ENCODE results near the gene SCAND1.
"Not testable (repeated sequence)": the region's sequence is repeated elsewhere in the genome, so short reads cannot be mapped to it uniquely, and the experiment has no call there.

The SCAND1 gene

DNA sequence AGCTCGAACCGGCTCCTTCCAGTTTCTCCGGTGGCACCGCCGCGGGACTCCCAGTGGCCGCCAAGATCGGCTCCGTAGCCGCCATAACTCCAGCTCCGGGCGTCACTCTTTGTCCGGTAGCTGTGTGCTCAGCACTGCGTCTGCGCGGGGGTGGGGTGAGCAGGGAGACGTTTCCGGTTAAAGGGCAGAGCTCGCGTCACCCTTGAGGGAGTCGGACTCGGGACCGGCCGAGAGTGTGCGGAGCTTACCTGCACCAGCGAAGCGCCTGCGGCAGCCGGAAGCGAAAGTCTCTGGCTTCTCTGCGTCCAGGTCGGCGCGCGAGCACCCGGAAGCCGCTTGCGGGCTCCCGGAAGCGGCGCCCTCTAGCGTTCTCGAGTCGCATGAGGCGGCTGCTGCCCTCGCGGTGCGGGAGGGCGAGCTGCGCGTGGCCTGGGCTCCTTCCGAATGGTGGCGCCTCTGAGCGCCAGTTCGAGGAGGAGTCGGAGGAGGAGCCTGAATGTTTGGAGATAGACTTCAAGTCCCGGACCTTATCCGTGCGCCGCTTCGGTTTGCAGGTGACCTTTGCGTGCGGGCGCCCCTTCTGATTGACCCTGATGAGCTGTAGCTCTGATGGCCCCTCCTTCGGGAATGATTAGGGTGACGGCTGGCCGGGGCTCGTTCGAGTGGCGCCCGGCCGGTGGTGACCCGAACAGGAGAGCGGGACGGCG lies at the start of gene SCAND1:
Gene SCAND1 (minus strand): TSS at position 303 of the 707 bp plus-strand sequence. CDS start 218 bp downstream, at position 85.
- peak; percentile 72 for FAIRE-seq

DNA sequence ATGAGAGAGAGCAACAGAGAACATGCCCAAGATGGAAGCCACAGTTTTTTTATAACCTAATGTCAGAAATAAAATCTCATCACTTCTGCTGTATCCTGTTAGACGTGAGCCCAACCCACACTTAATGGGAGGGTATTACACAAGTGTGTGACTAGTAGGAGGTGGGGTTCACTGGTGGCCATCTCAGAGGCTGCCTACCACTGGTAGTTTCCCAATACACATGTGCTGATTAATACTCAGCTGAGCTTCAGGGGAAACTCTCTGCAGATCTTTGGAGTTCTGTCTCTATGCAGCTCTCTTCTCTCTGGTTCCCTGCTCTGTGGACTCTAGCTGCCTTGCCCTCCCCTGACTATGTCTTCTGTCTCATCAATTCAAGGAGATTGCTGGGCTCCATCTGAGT lies 49.7 kb upstream of the SCAND1 start:
- FAIRE-seq: no peak

DNA sequence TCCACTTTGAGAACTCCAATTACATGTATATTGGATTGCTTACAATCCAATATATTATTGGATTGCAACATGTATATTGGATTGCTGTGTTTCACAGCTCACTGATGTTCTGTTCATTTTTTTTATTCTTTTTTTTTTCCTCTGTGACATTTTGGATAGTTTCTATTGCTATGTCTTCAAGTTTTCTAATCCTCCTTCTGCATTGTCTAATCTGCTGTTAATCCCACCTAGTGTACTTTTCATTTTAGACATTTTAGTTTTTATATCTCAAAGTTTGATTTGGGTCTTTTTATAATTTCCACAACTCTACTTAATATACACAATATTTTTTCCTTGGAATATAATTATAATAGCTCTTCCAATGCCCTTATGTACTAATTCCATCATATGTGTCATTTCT lies 48.6 kb upstream of the SCAND1 start:
- no peak for FAIRE-seq

DNA sequence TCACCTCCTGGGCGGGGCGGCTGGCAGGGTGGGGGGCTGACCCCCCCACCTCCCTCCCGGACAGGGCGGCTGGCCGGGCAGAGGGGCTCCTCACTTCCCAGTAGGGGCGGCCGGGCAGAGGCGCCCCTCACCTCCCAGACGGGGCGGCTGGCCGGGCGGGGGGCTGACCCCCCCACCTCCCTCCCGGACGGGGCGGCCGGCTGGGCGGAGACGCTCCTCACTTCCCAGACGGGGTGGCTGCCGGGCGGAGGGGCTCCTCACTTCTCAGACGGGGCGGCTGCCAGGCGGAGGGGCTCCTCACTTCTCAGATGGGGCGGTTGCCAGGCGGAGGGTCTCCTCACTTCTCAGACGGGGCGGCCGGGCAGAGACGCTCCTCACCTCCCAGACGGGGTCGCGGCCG lies 47.0 kb upstream of the SCAND1 start:
- not testable (repeated sequence) for FAIRE-seq

DNA sequence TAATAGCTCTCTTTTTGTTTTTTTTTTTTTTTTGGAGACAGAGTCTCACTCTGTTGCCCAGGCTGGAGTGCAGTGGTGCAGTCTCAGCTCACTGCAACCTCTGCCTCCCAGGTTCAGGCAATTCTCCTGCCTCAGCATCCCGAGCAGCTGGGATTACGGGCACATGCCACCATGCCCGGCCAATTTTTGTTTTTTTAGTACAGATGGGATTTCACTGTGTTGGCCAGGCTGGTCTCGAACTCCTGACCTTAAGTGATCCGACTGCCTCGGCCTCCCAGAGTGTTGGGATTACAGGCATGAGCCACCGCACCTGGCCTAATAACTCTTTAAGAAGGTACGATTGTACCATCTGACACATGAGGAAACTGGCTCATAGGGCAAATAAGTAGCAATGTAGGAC lies 42.2 kb upstream of the SCAND1 start:
- FAIRE-seq: not testable (repeated sequence)

DNA sequence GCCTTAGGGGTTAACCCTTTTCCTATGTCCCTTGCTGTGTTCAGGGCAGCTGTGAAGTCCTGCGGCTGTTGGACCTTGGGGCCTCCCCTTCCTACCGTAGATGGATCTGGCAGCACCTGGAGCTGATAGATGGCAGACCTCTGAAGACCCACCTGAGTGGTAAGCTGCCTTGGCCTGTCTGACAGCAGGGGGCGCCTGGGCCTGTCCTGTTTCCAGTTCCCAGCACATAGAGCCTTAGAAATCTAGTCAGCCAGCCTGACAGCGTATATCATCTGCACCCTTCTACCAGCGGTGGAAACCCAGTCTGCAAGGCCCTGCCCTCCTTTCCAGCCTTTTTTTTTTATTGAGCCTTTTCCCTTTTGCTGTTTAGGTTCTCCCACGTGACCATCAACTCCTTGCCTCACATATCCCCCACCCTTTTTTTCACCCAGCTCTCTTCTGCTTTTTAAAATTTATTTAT lies 40.7 kb upstream of the SCAND1 start:
- FAIRE-seq: no peak

DNA sequence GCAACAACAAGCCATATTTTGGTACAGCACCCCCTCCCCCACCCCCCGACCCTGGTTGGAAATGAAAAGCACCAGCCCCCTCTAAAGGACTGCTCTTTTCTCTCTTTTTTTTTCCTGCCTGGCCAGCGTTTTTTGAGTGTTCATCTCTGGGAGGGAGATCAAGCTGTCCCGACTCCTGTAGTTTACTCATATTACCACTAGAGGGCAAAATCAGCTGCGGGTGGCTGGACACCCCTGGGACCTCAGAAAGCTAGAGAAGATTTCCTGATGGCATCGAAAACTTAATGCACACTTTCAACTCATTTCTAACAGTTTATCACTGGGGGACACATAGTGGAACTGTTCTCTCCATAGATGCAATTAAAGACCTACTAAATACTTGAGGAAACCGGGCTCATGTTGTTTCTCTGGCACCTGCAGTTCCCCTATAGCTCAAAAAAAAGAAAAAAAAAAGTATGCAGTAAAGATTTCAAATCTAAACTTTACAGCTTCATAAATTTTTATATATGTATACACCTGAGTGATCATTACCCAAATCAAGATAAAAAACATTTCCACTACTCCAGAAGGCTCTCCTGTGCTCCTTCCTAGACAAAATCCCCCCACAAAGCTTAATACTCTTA lies 38.5 kb upstream of the SCAND1 start:
- peak; percentile 39 for FAIRE-seq

DNA sequence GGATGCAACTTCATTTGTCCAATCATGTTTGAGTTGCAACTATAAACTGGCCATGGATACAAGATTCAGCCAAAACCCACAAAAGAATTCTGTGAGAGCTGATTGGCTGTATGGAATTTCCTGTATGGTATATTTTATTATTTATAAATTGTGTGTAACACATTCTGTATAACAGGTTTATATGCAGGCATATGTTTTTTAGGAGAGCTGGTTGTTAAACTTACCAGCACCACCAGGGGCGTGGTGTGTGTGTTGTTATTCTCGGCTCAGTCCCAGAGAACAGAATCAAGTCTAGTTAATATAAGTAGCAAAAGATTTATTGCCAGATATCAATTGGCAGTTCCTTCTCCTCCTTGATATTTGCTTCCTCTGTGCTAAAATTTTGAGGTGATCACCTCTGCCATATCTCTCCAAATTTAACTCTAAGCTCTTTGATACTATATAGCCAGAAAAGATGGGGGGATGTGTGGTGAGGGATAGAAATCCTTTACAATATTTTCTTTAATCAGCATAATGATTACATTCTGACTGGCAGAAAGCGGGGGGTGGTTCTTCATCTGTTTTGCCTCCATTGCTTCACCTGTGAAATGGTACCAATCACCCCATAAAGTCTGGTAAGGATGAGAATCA lies 37.0 kb upstream of the SCAND1 start:
- peak; percentile 49 for FAIRE-seq

DNA sequence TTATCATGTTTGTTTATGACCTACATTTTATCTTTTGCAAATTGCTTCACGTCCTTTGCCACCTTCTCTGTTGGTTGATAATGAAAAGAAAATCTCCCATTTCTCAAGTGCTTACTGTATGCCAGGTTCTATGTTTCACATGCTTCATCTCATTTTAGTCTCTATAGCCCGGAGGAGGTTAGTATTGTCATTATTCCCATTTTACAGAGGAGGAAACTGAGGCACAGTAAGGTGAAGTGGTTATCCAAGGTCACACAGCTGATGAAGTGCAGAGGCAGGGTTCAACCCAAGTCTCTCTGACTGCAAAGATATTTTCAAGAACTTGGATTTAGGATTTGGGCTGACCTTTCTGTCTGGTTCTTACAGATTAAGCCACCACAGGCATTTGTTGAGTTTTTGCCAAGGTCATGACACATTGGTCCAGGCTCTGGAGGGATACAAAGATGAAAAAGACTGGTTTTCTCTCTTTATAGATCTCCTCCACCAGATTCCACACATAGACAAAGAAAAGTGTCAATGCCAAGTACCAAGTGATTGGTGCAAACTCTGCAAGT lies 34.7 kb upstream of the SCAND1 start:
- FAIRE-seq: no peak

DNA sequence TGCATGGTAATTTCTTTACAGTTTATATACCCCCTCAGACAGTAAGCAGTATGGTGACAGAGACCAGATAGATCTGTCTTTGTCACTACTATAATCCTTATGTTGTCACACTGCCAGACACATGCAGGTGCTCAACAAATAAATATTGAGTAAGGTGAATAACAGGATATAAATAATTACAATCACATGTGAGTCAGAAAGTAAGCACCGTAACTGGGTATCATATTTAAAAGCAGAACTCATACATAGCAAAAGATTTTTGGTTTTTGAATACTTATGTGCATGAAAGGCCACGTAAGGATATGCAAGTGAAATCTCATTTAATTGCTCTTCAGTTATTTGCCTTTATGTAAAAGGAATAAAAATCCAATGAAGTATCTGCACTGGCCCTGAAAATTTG lies 31.5 kb upstream of the SCAND1 start:
- no peak for FAIRE-seq

DNA sequence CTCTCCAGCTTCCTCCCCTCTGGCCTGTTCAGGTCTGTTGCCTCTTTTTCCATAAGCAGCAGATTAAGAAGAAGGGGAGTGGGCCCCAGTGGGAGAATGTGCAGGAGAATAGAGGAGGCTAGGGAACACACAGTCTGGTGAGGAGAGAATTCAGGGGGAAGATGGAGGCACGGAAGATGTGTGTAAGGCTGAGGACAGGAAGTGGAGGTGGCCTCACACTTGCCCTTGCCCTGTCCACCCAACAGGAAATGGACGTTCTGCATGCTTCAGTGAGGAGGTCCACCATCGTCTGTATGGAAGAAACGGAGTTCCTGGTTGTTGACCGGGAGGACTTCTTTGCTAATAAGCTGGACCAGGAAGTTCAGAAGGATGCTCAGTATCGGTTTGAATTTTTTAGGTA lies 30.1 kb upstream of the SCAND1 start:
- FAIRE-seq: no peak

DNA sequence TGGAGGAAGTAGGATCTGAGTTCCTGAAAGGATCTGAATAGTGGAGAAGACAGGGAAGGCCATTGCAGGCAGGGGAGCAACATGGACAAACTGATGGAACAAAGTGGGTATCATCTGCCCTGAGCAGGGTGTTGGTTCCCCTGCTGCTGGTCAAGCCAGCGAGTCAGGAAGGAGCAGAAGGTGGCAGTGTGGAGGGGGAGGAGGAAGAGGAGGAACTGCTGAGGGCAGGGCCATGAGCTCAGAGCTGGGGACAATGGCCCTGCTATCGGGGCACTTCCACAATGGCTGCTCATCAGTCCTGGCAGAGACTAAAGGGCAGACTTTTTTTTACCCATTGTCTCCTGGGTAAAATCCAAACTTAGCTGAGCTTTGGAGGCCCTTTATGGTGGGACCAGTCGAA lies 27.7 kb upstream of the SCAND1 start:
- no peak for FAIRE-seq

DNA sequence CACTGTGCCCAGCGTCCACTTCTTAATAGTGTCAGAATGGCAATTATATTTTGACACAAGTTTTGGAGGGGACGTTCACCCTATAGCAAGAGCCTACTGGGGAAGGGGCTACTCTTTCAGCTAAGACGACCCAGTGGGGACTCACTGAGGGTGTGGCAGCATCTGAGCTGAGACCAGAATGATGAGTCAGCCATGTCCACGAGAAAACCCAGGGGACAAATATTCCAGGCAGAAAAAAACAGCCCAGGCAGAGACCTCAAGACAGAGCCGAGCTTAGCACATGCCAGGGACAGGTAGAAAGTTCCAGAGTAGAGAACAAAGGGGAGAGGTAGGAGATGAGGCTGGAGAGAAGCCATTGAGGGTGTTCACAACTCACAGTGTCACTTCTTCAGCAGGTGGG lies 25.2 kb upstream of the SCAND1 start:
- no peak for FAIRE-seq

DNA sequence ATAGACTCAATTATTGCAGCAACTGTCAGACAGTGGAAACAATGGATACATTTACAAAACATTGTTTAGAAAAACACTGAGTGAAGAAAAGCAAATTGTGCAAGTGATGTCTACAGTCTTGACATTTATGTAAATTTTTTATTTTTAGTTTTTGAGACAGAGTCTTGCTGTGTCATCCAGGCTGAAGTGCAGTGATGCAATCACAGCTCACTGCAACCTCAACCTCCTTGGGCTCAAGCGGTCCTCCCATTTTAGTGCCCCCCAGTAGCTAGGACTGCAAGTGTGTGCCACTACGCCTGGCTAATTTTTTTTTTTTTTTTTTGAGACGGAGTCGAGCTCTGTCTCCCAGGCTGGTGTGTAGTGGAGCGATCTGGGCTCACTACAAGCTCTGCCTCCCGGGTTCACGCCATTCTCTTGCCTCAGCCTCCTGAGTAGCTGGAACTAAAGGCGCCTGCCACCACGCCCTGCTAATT lies 23.8 kb upstream of the SCAND1 start:
- FAIRE-seq: no peak

DNA sequence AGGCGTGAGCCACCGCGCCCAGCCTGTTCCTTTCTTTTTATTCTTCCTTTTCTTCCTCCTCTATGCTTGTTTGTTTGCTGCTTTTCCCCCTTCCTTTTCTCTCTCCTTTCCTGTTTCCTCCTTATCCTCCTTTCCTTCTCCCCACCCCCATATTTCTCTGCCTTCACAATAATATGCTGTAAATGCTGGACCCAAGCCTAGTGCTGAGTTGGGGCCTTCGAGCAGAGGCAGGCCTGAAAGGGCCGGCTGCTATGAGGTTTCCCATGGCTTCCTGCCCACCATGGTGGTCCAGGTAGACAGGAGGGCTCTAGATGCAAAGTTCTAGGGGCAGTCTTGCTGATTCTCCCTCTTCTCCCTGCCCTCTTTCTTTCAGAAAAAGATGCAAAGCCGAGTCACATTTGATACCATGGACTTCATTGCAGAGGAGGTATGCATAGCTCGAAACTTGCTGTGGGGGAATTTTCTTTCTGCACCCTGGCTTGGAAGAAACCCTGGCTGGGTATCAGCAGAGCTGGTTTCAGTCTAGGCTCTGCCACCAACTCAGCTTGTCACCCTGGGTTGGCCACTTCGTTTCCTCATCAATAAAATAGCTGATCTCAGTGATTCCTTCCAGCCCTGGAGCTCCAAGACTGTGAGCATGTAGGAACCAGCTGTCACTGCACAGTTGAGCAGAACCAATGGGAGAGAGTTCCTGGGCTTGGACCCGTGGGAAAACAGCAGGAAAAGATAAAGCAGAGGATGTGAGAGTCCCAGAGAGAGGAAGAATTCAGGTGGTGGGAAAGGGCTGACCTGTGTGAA lies 21.5 kb upstream of the SCAND1 start:
- no peak for FAIRE-seq

DNA sequence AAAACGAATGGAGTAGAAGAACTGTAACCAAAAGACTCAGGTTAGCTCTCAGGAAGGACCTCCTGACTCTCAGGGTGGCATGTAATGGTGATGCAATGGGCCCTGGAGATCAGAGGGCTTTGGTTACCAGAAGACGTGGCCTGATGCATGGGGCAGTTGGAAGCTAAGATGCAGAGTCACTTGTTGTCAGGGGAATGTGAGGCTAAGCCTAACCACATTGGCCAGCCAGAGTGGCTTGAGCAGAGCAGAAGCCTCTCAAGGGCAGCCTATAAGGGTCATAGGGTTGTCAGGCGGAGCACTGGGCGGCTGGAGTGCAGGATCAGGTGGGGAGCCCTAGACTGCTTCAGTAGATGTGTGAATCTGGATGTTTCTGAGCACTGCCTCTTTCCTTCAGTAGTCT lies 20.0 kb upstream of the SCAND1 start:
- no peak for FAIRE-seq

DNA sequence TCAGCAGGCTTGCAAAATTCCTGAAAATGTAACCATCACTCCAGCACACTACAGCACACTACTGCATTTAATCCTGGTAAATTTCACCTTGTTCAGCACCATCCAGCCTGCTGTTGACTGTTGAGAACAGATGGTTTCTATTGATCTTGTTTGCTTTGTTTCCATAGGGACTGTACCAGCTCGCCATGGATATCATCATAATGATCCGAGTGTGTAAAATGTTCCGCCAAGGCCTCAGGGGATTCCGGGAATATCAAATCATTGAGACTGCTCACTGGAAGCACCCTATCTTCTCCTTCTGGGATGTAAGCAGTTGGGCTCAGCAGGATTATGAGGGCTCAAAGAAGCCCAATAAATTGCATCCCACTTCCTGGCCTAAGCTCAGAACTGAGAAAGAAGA lies 18.2 kb upstream of the SCAND1 start:
- FAIRE-seq: no peak

DNA sequence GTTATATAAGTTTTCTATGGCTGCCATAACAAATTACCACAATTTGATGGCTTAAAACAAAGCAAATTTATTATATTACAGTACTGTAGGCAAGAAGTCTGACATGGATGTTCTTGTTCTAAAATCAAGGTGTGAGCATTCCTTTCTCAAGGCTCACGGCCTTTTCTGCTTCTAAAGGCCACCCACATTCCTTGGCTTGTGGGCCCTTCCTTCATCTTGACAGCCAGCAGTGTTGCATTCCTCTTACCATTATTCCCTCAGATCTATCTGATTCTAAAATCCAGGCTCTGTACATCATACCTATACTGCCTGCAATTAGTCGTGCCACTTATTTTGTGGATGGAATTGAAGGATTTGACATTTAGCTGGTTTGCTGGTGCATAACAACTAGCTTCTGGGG lies 17.7 kb upstream of the SCAND1 start:
- FAIRE-seq: no peak

DNA sequence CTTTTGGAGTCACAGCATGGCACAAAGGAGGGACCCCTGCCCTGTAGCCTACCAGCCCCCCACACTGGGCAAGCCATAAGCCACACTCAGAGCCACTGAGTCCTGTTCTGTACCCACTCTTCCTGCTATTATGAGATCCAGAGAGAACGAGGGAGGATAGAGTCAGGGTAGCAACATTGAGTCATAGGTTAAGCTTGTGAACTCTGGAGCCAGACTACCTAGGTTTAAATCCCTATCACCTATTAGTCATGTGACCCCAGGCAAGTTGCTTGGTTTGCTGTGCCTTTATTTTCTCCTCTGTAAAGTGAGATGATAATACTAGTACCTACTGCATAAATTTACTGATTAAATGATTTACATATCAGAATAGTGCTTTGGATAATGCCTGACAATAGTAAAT lies 14.6 kb upstream of the SCAND1 start:
- no peak for FAIRE-seq

DNA sequence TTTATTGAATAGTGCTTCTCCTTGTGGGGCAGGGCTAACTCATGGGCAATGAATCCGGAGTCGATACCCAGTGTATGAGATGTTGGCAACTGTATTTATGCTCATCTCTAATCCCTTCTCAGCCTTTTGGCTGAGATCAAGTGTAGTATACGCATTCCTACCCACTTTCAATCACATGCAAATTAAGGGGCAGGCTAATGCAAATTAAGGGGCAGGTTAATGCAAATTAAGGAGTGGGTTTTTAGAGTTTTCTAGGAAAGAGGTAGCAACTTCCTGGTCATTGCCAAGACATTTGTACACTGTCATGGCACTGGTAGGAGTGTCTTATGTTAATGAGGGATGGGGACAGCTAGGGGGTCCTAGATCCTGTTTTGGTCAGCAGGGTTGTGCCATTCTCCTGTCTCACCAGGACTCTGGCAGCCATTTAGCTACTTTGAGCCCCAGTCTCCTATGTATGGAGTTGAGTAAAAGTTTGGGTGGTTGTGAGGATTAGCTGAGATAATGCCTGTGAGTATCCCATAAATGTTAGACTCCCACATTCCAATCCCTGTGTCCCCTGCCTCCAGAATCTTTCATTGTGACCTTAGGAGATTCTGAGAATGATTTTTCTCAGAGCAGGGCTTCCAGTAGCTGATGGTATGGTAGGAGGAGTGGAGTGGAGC lies 13.8 kb upstream of the SCAND1 start, which contains the start of gene CNBD2:
Gene CNBD2 (plus strand): TSS at position 612 of the 662 bp plus-strand sequence. CDS start 173 bp downstream, outside the sequence.
- no peak for FAIRE-seq

DNA sequence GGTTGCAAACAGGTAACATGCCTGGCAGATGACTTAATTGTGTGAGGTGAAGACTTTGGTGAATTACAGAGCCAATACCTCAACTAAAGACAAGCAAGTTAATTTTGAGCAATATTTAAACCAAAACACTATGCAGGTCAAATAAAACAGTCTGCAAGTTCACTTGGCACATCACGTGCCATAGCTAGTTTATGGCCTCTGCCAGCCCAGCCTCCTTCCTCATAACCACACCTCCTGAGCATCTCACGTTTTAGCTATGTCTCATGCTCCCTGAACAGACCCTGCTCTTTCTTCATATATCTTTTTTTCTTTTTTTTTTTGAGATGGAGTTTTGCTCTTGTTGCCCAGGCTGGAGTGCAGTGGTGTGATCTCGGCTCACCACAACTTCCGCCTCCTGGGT lies 9.6 kb upstream of the SCAND1 start:
- no peak for FAIRE-seq

DNA sequence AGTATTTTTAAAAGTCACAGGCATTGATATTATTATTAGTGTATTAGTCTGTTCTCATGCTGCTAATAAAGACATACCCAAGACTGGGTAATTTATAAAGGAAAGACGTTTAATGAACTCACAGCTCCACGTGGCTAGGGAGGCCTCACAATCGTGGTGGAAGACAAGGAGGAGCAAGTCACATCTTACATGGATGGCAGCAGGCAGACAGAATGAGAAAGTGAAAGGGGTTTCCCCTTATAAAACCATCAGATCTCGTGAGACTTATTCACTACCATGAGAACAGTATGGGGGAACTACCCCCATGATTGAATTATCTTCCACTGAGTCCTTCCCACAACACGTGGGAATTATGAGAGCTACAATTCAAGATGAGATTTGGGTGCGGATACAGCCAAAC lies 5.0 kb upstream of the SCAND1 start:
- not testable (repeated sequence) for FAIRE-seq
